ENCODE results near the gene FEV. TPM values are rescaled to one million over a fixed set of nuclear protein-coding genes. Genes with fewer than 3 reads are reported as not detected.

FEV gene
- total RNA-seq, 1 donor from 2014 or later: not detected

GRCh38 chr2:219016721-219017120 is 31.7 kb upstream of the FEV start:
- H3K4me1 Mint-ChIP-seq (ENCODE audit: low read depth): no peaks in the 10 kb centered on the region
- H3K9me3 Mint-ChIP-seq (ENCODE audit: low read depth): no peaks in the 10 kb centered on the region
- peaks cover 55% of the 10 kb centered on the region for H3K27me3 Mint-ChIP-seq (ENCODE audit: low read depth)
- H3K4me3 Mint-ChIP-seq (ENCODE audit: unreplicated experiment): no peak overlapping the region
- TF ChIP-seq, protein P1, sequence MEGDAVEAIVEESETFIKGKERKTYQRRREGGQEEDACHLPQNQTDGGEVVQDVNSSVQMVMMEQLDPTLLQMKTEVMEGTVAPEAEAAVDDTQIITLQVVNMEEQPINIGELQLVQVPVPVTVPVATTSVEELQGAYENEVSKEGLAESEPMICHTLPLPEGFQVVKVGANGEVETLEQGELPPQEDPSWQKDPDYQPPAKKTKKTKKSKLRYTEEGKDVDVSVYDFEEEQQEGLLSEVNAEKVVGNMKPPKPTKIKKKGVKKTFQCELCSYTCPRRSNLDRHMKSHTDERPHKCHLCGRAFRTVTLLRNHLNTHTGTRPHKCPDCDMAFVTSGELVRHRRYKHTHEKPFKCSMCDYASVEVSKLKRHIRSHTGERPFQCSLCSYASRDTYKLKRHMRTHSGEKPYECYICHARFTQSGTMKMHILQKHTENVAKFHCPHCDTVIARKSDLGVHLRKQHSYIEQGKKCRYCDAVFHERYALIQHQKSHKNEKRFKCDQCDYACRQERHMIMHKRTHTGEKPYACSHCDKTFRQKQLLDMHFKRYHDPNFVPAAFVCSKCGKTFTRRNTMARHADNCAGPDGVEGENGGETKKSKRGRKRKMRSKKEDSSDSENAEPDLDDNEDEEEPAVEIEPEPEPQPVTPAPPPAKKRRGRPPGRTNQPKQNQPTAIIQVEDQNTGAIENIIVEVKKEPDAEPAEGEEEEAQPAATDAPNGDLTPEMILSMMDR (IDR thresholded peaks at IDR 0.05): no peak
- no peak overlapping the region for H3K27ac Mint-ChIP-seq (ENCODE audit: unreplicated experiment)
- DNase-seq (ENCODE audit: low spot score): peak; percentile 63
- no peaks in the 10 kb centered on the region for H3K36me3 Mint-ChIP-seq (ENCODE audit: low read depth)

DNA sequence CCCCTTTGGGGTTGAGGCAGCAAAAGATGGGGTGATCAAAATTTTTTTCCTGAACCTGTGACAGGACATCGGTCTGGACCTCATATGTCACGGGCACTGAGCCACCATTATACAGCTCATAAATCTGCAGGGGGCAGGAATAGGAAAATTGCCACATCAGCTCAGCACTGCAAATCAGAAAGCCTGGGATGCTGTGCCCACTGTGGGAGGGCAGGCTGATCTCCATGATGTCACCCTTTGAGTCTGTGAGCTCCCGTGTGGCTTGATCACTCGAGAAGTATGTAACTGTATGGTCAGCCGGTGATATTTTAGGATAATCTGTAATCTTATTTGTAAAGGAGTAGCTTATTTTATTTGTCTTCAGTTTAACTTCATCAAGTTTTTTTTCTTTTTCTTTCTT is 25.9 kb upstream of the FEV start:
- peaks cover 42% of the 10 kb centered on the region for H3K27me3 Mint-ChIP-seq (ENCODE audit: low read depth)
- no peak for DNase-seq (ENCODE audit: low spot score)
- no peaks in the 10 kb centered on the region for H3K4me1 Mint-ChIP-seq (ENCODE audit: low read depth)
- peaks cover 2% of the 10 kb centered on the region for H3K9me3 Mint-ChIP-seq (ENCODE audit: low read depth)
- H3K4me3 Mint-ChIP-seq (ENCODE audit: unreplicated experiment): no peak overlapping the region
- TF ChIP-seq, protein P1 (IDR thresholded peaks at IDR 0.05): no peak
- H3K27ac Mint-ChIP-seq (ENCODE audit: unreplicated experiment): no peak overlapping the region
- H3K36me3 Mint-ChIP-seq (ENCODE audit: low read depth): no peaks in the 10 kb centered on the region

GRCh38 chr2:219010162-219010756 is 25.3 kb upstream of the FEV start:
- Mint-ChIP-seq H3K27me3 (ENCODE audit: low read depth) (peaks cover 47% of the 10 kb centered on the region), H3K4me3 (ENCODE audit: unreplicated experiment) (no peak overlapping the region), H3K36me3 (ENCODE audit: low read depth) (no peaks in the 10 kb centered on the region), H3K4me1 (ENCODE audit: low read depth) (no peaks in the 10 kb centered on the region), H3K27ac (ENCODE audit: unreplicated experiment) (no peak overlapping the region), H3K9me3 (ENCODE audit: low read depth) (peaks cover 2% of the 10 kb centered on the region)
- TF ChIP-seq, protein P1 (IDR thresholded peaks at IDR 0.05): peak; percentile 56
- no peak for DNase-seq (ENCODE audit: low spot score)

DNA sequence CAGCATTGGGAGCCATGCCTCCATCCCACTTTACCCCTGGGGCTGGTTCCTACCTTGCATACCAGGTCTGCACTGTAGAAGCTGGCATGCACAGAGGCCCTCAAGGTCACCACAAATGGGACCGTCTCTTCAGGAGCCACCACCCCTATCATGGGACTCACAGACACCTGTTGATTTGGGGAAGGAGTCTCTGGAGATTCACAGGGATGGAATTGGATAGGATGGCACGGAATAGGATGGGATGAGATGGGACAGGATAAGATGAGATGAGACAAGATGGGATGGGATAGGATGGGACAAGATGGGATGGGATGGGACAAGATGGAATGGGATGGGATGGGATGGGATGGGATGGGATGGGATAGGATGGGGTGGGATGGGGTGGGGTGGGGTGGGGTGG is 24.3 kb upstream of the FEV start:
- H3K4me1 Mint-ChIP-seq (ENCODE audit: low read depth): no peaks in the 10 kb centered on the region
- H3K36me3 Mint-ChIP-seq (ENCODE audit: low read depth): no peaks in the 10 kb centered on the region
- TF ChIP-seq, protein P1 (IDR thresholded peaks at IDR 0.05): no peak
- H3K27me3 Mint-ChIP-seq (ENCODE audit: low read depth): peaks cover 46% of the 10 kb centered on the region
- H3K4me3 Mint-ChIP-seq (ENCODE audit: unreplicated experiment): no peak overlapping the region
- H3K27ac Mint-ChIP-seq (ENCODE audit: unreplicated experiment): no peak overlapping the region
- H3K9me3 Mint-ChIP-seq (ENCODE audit: low read depth): peaks cover 2% of the 10 kb centered on the region
- no peak for DNase-seq (ENCODE audit: low spot score)

GRCh38 chr2:219003979-219004378 is 19.0 kb upstream of the FEV start:
- no peak for DNase-seq (ENCODE audit: low spot score)
- no peaks in the 10 kb centered on the region for H3K36me3 Mint-ChIP-seq (ENCODE audit: low read depth)
- TF ChIP-seq, protein P1 (IDR thresholded peaks at IDR 0.05): no peak
- no peak overlapping the region for H3K27ac Mint-ChIP-seq (ENCODE audit: unreplicated experiment)
- H3K4me3 Mint-ChIP-seq (ENCODE audit: unreplicated experiment): no peak overlapping the region
- peaks cover 54% of the 10 kb centered on the region for H3K27me3 Mint-ChIP-seq (ENCODE audit: low read depth)
- H3K9me3 Mint-ChIP-seq (ENCODE audit: low read depth): peaks cover 2% of the 10 kb centered on the region
- H3K4me1 Mint-ChIP-seq (ENCODE audit: low read depth): peaks cover 4% of the 10 kb centered on the region
